GM12865 (cell line): ENCODE results near the gene NOA1.
"Not testable (repeated sequence)": the region's sequence is repeated elsewhere in the genome, so short reads cannot be mapped to it uniquely, and the experiment has no call there.

Source experiments
- DNase-seq: peaks from one replicate; pipeline ENCODE4 v3.0.0; 2010; ENCODE audit warnings: low read depth
- H3K4me3 ChIP-seq: 2 replicates; pipeline ENCODE4 v1.5.1; 2011; ENCODE audit warnings: mild to moderate bottlenecking, low read depth, low read length, control low read depth
- CTCF ChIP-seq: IDR thresholded peaks from 2 replicates; pipeline ENCODE4 v1.5.1; 2011; ENCODE audit warnings: low read length, control low read depth, low read depth, inconsistent platforms; ENCODE audit not compliant: insufficient read depth; ENCODE audit errors: missing control alignments

NOA1 gene

GRCh38 chr4:56937262-56937661 is 40.1 kb downstream of the NOA1 start:
- TF ChIP-seq CTCF: no peak
- no peak for DNase-seq
- H3K4me3 ChIP-seq: no peak overlapping the region

GRCh38 chr4:56931924-56932323 is 45.5 kb downstream of the NOA1 start:
- TF ChIP-seq CTCF: no peak

GRCh38 chr4:56930638-56931037 is 46.8 kb downstream of the NOA1 start:
- H3K4me3 ChIP-seq: no peak overlapping the region
- TF ChIP-seq CTCF: no peak
- no peak for DNase-seq

More at GRCh38 chr4:56931924-56932323, 45.5 kb downstream of the NOA1 start:
- no peak overlapping the region for H3K4me3 ChIP-seq
- DNase-seq: no peak

- no peak overlapping the region for H3K4me3 ChIP-seq
- no peak for TF ChIP-seq CTCF
- no peak for DNase-seq
These were observed 50.2 kb downstream of the NOA1 start for GRCh38 chr4:56927196-56927595.

- not testable (repeated sequence) for H3K4me3 ChIP-seq, DNase-seq
These were observed 62.4 kb downstream of the NOA1 start for GRCh38 chr4:56914977-56915376.

GRCh38 chr4:56914336-56914735 is 63.1 kb downstream of the NOA1 start:
- DNase-seq: peak; percentile 9
- no peak overlapping the region for H3K4me3 ChIP-seq
- no peak for TF ChIP-seq CTCF
